ENCODE results near the gene MST1R. TPM values are rescaled to one million over a fixed set of nuclear protein-coding genes. Genes with fewer than 3 reads are reported as not detected.

MST1R gene
- total and polyA plus RNA-seq, 3 experiments from 2014 or later: 0.83 to 1.2 TPM; not detected in 1

GRCh38 chr3:49869525-49870126, 34.0 kb downstream of the MST1R start, which contains the start of gene CAMKV:
Gene CAMKV, minus strand, starts transcription at chr3:49869906. Its CDS starts 7,518 bp downstream, at chr3:49862388.
- Histone ChIP-seq H3K27me3 (ENCODE audit: insufficient read depth, low read length, poor library complexity, severe bottlenecking) (peaks cover 22% of the 10 kb centered on the region), H3K36me3 (ENCODE audit: insufficient read depth, low read length) (no peaks in the 10 kb centered on the region), H3K27ac (ENCODE audit: low read depth, low read length) (no peak within 1 kb of the TSS), H3K9me3 (ENCODE audit: low read length) (no peaks in the 10 kb centered on the region), H3K4me3 (ENCODE audit: low read length) (no peak within 1 kb of the TSS), H3K4me1 (ENCODE audit: insufficient read depth, low read length) (peaks cover 6% of the 10 kb centered on the region)
- peaks cover 5 to 12% (median 6%) of the 10 kb centered on the region in 3 donors for H3K4me1 Mint-ChIP-seq
- peak within 1 kb of the TSS in 6 of 7 donors; percentile 15 to 47 (median 25) for H3K4me3 Mint-ChIP-seq
- DNase-seq: peak in 3 of 5 donors; percentile 11 to 27 (median 14)
- peaks cover 39 to 41% of the 10 kb centered on the region in 2 donors for H3K27me3 Mint-ChIP-seq
- ChIA-PET POLR2A (no interaction called here), CTCF (no interaction called here)
- H3K36me3 Mint-ChIP-seq: no peaks in the 10 kb centered on the region
- H3K27ac Mint-ChIP-seq: peak within 1 kb of the TSS in 2 of 8 donors; percentile 33 to 43
- no peaks in the 10 kb centered on the region for H3K9me3 Mint-ChIP-seq

- no peak overlapping the region for H3K27ac Mint-ChIP-seq
- peaks cover 39 to 44% of the 10 kb centered on the region in 2 donors for H3K27me3 Mint-ChIP-seq
- Histone ChIP-seq H3K9me3 (ENCODE audit: low read length) (no peaks in the 10 kb centered on the region), H3K27ac (ENCODE audit: low read depth, low read length) (no peak overlapping the region), H3K36me3 (ENCODE audit: insufficient read depth, low read length) (no peaks in the 10 kb centered on the region), H3K4me1 (ENCODE audit: insufficient read depth, low read length) (peaks cover 6% of the 10 kb centered on the region), H3K27me3 (ENCODE audit: insufficient read depth, low read length, poor library complexity, severe bottlenecking) (peaks cover 25% of the 10 kb centered on the region), H3K4me3 (ENCODE audit: low read length) (no peak overlapping the region)
- peaks cover 5 to 12% (median 6%) of the 10 kb centered on the region in 3 donors for H3K4me1 Mint-ChIP-seq
- ChIA-PET POLR2A (no interaction called here), CTCF (interaction anchor here (1.0 kb wide), 1 partner anchor 12 kb away, joined by 3 read pairs; no protein-coding TSS in a partner anchor)
- H3K4me3 Mint-ChIP-seq: peak overlapping the region in 3 of 7 donors; percentile 23 to 47 (median 37)
- H3K9me3 Mint-ChIP-seq: no peaks in the 10 kb centered on the region
- no peak for DNase-seq
- H3K36me3 Mint-ChIP-seq: no peaks in the 10 kb centered on the region
Measured at GRCh38 chr3:49868862-49869466, 34.7 kb downstream of the MST1R start.

- ChIA-PET POLR2A (no interaction called here), CTCF (interaction anchor here (1.0 kb wide), 1 partner anchor 11 kb away, joined by 3 read pairs; no protein-coding TSS in a partner anchor)
- Mint-ChIP-seq H3K36me3 (no peaks in the 10 kb centered on the region), H3K4me1 (peaks cover 5 to 12% (median 5%) of the 10 kb centered on the region in 3 donors), H3K9me3 (no peaks in the 10 kb centered on the region), H3K4me3 (peak overlapping the region in 3 of 7 donors; percentile 23 to 51 (median 37)), H3K27ac (no peak overlapping the region), H3K27me3 (peaks cover 40 to 54% of the 10 kb centered on the region in 2 donors)
- Histone ChIP-seq H3K36me3 (ENCODE audit: insufficient read depth, low read length) (no peaks in the 10 kb centered on the region), H3K4me3 (ENCODE audit: low read length) (no peak overlapping the region), H3K27me3 (ENCODE audit: insufficient read depth, low read length, poor library complexity, severe bottlenecking) (peaks cover 25% of the 10 kb centered on the region), H3K9me3 (ENCODE audit: low read length) (no peaks in the 10 kb centered on the region), H3K27ac (ENCODE audit: low read depth, low read length) (no peak overlapping the region), H3K4me1 (ENCODE audit: insufficient read depth, low read length) (peaks cover 6% of the 10 kb centered on the region)
- no peak for DNase-seq
Measured at GRCh38 chr3:49867871-49868321, 35.8 kb downstream of the MST1R start.

- Mint-ChIP-seq H3K4me3 (peak overlapping the region in 2 of 7 donors; percentile 19 to 22), H3K4me1 (peaks cover 4 to 12% (median 5%) of the 10 kb centered on the region in 3 donors), H3K36me3 (no peaks in the 10 kb centered on the region), H3K27ac (no peak overlapping the region), H3K9me3 (no peaks in the 10 kb centered on the region), H3K27me3 (peaks cover 44 to 57% of the 10 kb centered on the region in 2 donors)
- no peak overlapping the region for H3K4me3 ChIP-seq (ENCODE audit: low read length)
- H3K36me3 ChIP-seq (ENCODE audit: insufficient read depth, low read length): no peaks in the 10 kb centered on the region
- H3K9me3 ChIP-seq (ENCODE audit: low read length): no peaks in the 10 kb centered on the region
- no peak overlapping the region for H3K27ac ChIP-seq (ENCODE audit: low read depth, low read length)
- ChIA-PET CTCF (no interaction called here), POLR2A (interaction anchor here (0.5 kb wide), 1 partner anchor 143 kb away, joined by 7 read pairs; no protein-coding TSS in a partner anchor)
- peaks cover 25% of the 10 kb centered on the region for H3K27me3 ChIP-seq (ENCODE audit: insufficient read depth, low read length, poor library complexity, severe bottlenecking)
- DNase-seq: no peak
- H3K4me1 ChIP-seq (ENCODE audit: insufficient read depth, low read length): peaks cover 6% of the 10 kb centered on the region
Measured at GRCh38 chr3:49867400-49867799, 36.3 kb downstream of the MST1R start.

GRCh38 chr3:49865198-49865784, 38.4 kb downstream of the MST1R start:
- no peak overlapping the region for H3K4me3 ChIP-seq (ENCODE audit: low read length)
- no peak overlapping the region for H3K27ac ChIP-seq (ENCODE audit: low read depth, low read length)
- no peaks in the 10 kb centered on the region for H3K36me3 Mint-ChIP-seq
- H3K4me1 Mint-ChIP-seq: peaks cover 0 to 9% (median 2%) of the 10 kb centered on the region in 3 donors
- H3K9me3 ChIP-seq (ENCODE audit: low read length): no peaks in the 10 kb centered on the region
- H3K4me1 ChIP-seq (ENCODE audit: insufficient read depth, low read length): peaks cover 6% of the 10 kb centered on the region
- DNase-seq: no peak
- no peak overlapping the region for H3K27ac Mint-ChIP-seq
- ChIA-PET CTCF (no interaction called here), POLR2A (interaction anchor here (0.5 to 0.7 kb wide), 3 partner anchors 15 to 319 kb away, joined by 3 to 5 read pairs (median 3); no protein-coding TSS in a partner anchor)
- no peaks in the 10 kb centered on the region for H3K36me3 ChIP-seq (ENCODE audit: insufficient read depth, low read length)
- peaks cover 25% of the 10 kb centered on the region for H3K27me3 ChIP-seq (ENCODE audit: insufficient read depth, low read length, poor library complexity, severe bottlenecking)
- peaks cover 41 to 57% of the 10 kb centered on the region in 2 donors for H3K27me3 Mint-ChIP-seq
- no peak overlapping the region for H3K4me3 Mint-ChIP-seq
- H3K9me3 Mint-ChIP-seq: no peaks in the 10 kb centered on the region

GRCh38 chr3:49864505-49864904, 39.2 kb downstream of the MST1R start:
- POLR2A ChIA-PET: no interaction called here
- H3K4me3 ChIP-seq (ENCODE audit: low read length): no peak overlapping the region
- CTCF ChIA-PET: no interaction called here
- Mint-ChIP-seq H3K27ac (no peak overlapping the region), H3K4me1 (peaks cover 0 to 5% (median 2%) of the 10 kb centered on the region in 3 donors), H3K27me3 (peaks cover 40 to 54% of the 10 kb centered on the region in 2 donors), H3K4me3 (no peak overlapping the region), H3K9me3 (no peaks in the 10 kb centered on the region), H3K36me3 (no peaks in the 10 kb centered on the region)
- no peaks in the 10 kb centered on the region for H3K36me3 ChIP-seq (ENCODE audit: insufficient read depth, low read length)
- peaks cover 6% of the 10 kb centered on the region for H3K4me1 ChIP-seq (ENCODE audit: insufficient read depth, low read length)
- H3K27ac ChIP-seq (ENCODE audit: low read depth, low read length): no peak overlapping the region
- no peaks in the 10 kb centered on the region for H3K9me3 ChIP-seq (ENCODE audit: low read length)
- DNase-seq: no peak
- H3K27me3 ChIP-seq (ENCODE audit: insufficient read depth, low read length, poor library complexity, severe bottlenecking): peaks cover 21% of the 10 kb centered on the region

- no peak for DNase-seq
- H3K4me3 Mint-ChIP-seq: no peak overlapping the region
- H3K4me3 ChIP-seq (ENCODE audit: low read length): no peak overlapping the region
- ChIA-PET CTCF (no interaction called here), POLR2A (no interaction called here)
- peaks cover 14% of the 10 kb centered on the region for H3K4me1 ChIP-seq (ENCODE audit: insufficient read depth, low read length)
- no peak overlapping the region for H3K27ac Mint-ChIP-seq
- H3K27me3 Mint-ChIP-seq: peaks cover 8 to 20% of the 10 kb centered on the region in 2 donors
- H3K36me3 ChIP-seq (ENCODE audit: insufficient read depth, low read length): no peaks in the 10 kb centered on the region
- peaks cover 4% of the 10 kb centered on the region for H3K27me3 ChIP-seq (ENCODE audit: insufficient read depth, low read length, poor library complexity, severe bottlenecking)
- H3K27ac ChIP-seq (ENCODE audit: low read depth, low read length): no peak overlapping the region
- H3K36me3 Mint-ChIP-seq: no peaks in the 10 kb centered on the region
- H3K9me3 ChIP-seq (ENCODE audit: low read length): no peaks in the 10 kb centered on the region
- peaks cover 10 to 17% (median 12%) of the 10 kb centered on the region in 3 donors for H3K4me1 Mint-ChIP-seq
- H3K9me3 Mint-ChIP-seq: no peaks in the 10 kb centered on the region
Measured at GRCh38 chr3:49859576-49860305, 43.9 kb downstream of the MST1R start.

Measured in CD8-positive, alpha-beta memory T cell (primary cell).